ENCODE measurements around the gene SND1.

The SND1 gene

DNA sequence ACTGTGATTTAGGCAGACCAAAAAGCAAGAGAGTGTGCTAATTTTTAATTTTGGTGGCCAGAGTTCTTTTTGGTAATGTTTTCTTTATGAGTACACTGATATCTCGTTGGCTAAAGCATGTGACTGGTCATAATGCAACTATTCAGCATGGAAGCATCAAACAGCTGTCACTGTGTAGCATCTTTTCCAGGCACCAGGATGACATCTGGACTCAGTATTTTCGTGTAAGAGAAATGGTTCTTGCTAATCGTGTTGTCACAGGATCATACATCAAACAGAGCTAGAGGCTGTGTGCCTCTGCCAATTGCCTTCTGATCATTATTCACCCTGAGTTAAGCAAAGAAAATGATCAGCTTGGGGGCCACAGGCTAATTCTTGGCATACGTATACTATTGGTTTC is 118.9 kb downstream of the SND1 start:
- H3K27ac ChIP-seq: no peak overlapping the region
- TF ChIP-seq, protein P1, sequence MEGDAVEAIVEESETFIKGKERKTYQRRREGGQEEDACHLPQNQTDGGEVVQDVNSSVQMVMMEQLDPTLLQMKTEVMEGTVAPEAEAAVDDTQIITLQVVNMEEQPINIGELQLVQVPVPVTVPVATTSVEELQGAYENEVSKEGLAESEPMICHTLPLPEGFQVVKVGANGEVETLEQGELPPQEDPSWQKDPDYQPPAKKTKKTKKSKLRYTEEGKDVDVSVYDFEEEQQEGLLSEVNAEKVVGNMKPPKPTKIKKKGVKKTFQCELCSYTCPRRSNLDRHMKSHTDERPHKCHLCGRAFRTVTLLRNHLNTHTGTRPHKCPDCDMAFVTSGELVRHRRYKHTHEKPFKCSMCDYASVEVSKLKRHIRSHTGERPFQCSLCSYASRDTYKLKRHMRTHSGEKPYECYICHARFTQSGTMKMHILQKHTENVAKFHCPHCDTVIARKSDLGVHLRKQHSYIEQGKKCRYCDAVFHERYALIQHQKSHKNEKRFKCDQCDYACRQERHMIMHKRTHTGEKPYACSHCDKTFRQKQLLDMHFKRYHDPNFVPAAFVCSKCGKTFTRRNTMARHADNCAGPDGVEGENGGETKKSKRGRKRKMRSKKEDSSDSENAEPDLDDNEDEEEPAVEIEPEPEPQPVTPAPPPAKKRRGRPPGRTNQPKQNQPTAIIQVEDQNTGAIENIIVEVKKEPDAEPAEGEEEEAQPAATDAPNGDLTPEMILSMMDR (IDR thresholded peaks at IDR 0.05): no peak
- H3K4me3 ChIP-seq: no peak overlapping the region
- no peak for DNase-seq (ENCODE audit: low spot score)

GRCh38 chr7:127771707-127772106 is 119.7 kb downstream of the SND1 start:
- no peak for DNase-seq (ENCODE audit: low spot score)
- Histone ChIP-seq H3K4me3 (no peak overlapping the region), H3K27ac (no peak overlapping the region)
- TF ChIP-seq, protein P1 (IDR thresholded peaks at IDR 0.05): no peak

- no peak overlapping the region for H3K4me3 ChIP-seq
- no peak for DNase-seq (ENCODE audit: low spot score)
- H3K27ac ChIP-seq: no peak overlapping the region
- TF ChIP-seq, protein P1 (IDR thresholded peaks at IDR 0.05): no peak
Measured at GRCh38 chr7:127776776-127777386, 124.9 kb downstream of the SND1 start.

- DNase-seq (ENCODE audit: low spot score): no peak
- Histone ChIP-seq H3K4me3 (no peak overlapping the region), H3K27ac (no peak overlapping the region)
- TF ChIP-seq, protein P1 (IDR thresholded peaks at IDR 0.05): no peak
Measured at GRCh38 chr7:127780489-127780888, 128.5 kb downstream of the SND1 start.

- no peak for DNase-seq (ENCODE audit: low spot score)
- no peak overlapping the region for H3K4me3 ChIP-seq
- no peak overlapping the region for H3K27ac ChIP-seq
- TF ChIP-seq, protein P1 (IDR thresholded peaks at IDR 0.05): no peak
Measured at GRCh38 chr7:127781081-127781480, 129.1 kb downstream of the SND1 start.

DNA sequence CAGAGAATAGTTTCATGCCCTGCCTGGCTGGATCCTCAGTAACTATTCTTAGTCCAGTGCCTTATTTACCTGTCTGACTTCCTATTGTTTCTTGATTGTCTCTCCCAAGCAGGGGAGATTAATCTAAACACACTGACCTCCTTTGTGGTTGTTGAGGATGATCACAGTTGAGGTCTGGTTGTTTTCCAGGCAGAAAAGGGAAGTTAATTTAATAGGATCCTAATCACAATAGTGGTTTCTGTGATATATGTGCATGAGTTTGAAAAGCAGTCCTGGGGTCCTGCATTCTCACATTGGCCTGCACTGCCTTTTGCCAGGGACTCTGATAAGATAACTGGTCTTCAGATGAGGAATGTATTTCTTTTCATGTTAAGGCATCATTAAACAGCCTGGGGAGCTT is 130.1 kb downstream of the SND1 start:
- DNase-seq (ENCODE audit: low spot score): no peak
- TF ChIP-seq, protein P1 (IDR thresholded peaks at IDR 0.05): no peak
- H3K4me3 ChIP-seq: no peak overlapping the region
- H3K27ac ChIP-seq: no peak overlapping the region
